ENCODE data around the gene ME3.

The ME3 gene

GRCh38 chr11:86692317-86692716, 19.9 kb upstream of the ME3 start:
- no peak for DNase-seq

DNA sequence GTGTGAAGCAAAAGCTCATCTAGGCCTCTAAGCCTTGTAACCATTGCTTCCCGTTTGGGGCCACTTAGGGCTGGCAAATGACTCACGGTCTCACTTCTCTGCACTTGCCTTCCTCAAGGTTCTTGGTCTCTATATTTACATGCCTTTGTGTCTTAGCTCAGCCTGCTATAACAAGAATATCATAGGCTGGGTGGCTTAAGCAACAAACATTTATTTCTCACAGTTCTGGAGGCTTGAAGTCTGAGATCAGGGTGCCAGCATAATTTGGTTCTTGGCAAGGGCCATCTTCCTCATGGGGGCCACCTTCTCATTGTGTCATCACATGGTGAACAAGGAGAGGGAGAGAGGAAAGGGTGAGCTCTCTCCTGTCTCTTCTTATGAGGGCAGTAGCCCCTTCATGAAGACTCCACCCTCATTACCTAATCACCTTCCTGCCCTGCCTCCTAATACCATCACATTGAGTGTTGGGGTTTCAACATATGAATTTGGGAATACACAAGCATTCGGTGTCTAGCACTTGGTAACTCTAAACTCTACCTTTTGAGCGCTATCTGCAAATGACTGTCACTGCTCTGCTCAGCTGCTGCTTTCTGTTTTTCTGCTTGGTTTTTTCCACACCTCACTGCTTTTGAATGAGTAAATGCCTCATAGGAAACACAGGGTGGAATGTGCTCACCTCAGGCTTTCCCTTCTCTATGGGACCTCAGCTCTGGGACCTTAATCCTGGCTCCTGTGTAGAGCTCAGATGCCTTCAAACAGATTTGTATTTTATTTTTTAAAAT, 16.2 kb upstream of the ME3 start:
- no peak for DNase-seq

DNA sequence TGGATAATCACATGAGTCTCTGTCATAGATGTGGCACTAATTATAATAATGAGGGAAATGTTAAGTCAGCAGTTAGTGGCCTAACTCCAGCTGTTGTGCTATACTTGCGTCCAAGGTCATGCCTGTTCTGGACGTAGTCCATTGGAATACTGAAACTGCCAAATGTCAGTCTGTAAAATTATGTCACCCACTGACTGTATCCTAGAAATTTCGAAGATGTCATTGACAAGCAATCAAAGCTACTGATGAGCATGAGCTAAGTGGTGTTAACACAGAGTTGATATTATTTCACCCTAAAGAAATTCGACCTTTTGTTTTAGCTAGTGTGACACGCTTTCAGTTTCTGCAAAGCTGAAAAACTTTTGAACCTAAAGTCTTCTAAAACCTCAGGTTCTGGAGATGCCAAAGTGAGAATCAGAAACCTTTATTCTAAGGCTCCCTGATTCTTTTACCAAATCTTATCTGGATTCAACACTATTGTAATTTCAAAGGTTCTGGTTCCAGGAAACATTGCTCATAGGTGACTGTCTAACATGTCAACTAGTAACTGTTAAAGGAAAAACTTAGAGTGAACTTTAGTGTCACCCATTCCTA, 14.9 kb upstream of the ME3 start:
- no peak for DNase-seq

GRCh38 chr11:86686531-86686930, 14.1 kb upstream of the ME3 start:
- DNase-seq: no peak

DNA sequence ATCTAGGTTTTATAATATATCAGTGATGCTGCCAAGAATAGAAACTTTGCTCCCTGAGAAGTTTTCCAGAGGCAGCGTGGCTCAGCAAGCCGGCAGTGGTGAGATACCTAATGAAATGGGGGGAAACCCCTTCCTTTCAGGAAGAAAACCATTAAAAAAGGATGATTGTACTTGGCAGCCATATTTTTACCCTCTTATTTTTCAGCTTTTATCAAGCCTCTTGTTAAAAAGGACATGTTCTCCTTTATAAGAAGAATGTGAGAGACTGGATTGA, 9.0 kb upstream of the ME3 start:
- DNase-seq: no peak

GRCh38 chr11:86680716-86681482, 8.5 kb upstream of the ME3 start:
- DNase-seq: no peak

GRCh38 chr11:86678823-86679222, 6.4 kb upstream of the ME3 start:
- no peak for DNase-seq

GRCh38 chr11:86678296-86678695, 5.9 kb upstream of the ME3 start:
- DNase-seq: no peak

GRCh38 chr11:86676533-86677154, 4.2 kb upstream of the ME3 start:
- no peak for DNase-seq

DNA sequence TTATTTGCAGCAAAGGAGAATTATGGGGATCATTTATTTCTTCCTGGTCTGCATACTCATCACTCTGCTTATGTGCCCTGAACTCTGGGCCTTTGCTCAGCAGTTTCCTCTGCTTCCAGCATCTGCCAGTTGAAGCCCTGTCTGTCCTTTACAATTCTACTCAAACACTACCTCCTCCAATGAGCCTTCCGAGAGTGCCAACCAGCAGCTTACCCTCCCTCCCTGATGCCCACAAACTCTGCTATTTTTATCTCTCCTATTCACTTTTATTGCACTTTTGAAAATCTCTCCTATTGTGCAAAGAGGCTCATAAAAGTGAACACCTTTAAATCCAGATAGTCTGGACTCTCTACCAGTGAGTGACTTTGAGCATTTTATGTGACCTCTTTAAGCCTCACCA, 3.6 kb upstream of the ME3 start:
- DNase-seq: no peak

GRCh38 chr11:86675017-86675416, 2.6 kb upstream of the ME3 start:
- no peak for DNase-seq

DNA sequence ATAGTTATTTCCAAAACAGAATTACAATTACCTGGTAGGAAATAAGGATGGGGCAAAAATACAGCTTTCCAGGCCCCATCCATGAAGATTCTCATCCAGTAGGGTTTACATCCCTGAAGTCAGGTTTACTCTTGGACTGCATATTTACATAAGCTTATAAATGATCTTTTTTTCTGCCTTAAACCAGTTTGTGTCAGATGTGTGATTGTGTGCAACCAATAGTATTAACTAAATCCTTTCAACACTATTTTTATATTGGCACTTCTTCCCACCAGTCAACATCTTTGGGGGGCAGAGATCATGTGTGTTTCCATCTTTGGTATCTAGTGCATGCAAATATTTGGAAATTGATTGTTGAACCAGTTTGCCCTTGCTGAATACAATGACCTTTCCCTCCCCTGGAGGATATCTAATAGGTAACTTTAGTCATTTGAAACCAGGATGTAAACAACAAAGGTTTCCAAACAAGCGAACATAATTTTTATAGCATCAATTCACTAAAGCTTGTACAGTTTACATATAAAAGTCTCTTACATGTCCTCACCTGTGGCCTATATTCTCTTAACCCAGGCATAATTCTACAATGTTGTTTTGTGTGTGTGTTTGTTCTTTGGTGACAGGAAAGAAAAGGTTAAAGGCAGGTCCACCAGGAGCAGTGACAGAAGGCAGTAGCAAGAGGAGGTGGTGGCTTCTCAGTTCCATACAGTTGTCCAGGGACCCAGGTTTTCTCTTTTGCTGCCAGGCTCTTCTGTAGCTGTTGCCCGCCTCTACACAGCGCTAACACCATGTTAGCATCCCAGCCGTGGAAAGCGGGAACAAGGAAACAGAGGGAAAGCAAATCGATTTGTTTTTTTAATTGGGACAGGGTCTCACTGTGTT, 1.7 kb upstream of the ME3 start:
- peak; percentile 59 for DNase-seq

GRCh38 chr11:86673055-86673843, 833 bp upstream of the ME3 start:
- no peak for DNase-seq

DNA sequence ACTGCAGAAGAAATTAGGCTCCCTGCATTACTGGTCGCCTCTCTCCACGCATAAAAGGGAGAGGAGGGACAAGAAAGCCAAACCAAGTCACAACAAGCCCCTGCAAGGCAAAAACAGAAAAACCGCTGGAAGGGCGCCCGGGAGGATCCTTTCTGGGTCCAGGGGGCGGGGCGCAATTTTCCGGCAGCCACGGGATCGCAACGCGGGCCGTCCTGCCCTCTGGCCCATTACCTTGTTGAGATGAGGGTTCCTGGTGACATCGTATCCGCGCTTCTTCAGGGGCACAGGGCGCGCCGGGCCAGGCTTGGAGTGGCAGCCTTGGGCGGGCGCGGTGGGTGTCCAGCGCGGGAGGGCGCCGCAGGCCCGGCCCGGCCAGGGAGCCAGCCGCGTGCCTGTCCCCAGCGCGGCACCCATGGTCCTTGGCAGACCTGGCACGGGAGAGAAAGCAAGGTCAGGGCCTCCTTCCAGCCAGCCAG, 847 bp downstream of the ME3 start:
- no peak for DNase-seq

- DNase-seq: no peak
These were observed 1.5 kb downstream of the ME3 start for GRCh38 chr11:86670911-86671310.

DNA sequence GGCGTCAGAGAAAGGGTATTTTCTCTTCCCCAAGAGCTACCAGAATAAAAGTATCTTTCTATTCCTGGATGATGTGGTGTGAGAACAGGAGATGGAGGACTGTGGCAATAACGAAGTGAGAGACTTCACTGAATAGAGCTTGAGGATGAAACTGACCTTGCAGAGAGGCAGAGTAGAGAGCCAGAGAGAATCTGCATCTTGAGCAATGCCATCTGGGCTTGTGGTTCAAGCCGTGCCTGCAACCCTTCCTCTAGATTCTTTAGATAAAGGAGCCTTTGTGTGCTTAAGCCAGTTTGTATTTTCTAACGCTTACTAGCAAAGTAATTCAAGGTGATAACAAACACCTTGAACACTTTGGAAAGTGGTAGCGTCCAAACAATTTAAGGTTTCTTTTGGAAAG, 2.2 kb downstream of the ME3 start:
- peak; percentile 17 for DNase-seq

DNA sequence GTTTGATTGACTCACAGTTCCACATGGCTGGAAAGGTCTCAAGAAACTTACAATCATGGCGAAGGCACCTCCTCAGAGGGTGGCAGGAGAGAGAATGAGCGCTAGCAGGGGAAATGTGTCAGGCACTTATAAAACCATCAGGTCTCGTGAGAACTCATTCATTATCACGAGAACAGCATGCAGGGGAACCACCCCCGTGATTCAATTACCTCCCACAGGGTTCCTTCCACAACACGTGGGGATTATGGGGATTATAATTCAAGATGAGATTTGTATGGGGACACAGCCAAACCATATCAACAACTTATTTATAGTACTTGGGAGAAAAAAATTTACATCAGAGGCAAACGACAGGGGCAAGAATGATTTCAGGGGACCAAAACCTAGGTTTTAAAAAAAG, 3.0 kb downstream of the ME3 start:
- DNase-seq: no peak

- DNase-seq: no peak
These were observed 3.5 kb downstream of the ME3 start for GRCh38 chr11:86668929-86669328.

DNA sequence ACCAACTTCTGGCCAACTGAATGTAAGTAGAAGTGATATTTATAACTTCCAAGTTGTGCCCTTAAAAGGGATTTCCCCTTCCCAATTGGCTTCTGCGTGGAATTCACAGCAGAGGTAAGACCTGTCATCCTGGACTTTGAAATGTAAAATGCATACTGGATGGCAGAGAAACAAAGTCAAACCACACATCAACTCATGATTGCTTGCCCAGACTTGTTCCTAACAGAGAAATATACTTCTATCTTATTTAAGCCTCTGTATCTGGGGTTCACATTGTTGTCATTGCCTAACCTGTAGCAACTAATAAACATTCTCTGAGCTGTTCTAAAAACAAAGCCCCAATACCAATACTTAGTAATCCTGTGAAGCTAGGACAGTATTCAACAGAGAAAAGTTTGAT, 6.2 kb downstream of the ME3 start:
- DNase-seq: no peak

DNA sequence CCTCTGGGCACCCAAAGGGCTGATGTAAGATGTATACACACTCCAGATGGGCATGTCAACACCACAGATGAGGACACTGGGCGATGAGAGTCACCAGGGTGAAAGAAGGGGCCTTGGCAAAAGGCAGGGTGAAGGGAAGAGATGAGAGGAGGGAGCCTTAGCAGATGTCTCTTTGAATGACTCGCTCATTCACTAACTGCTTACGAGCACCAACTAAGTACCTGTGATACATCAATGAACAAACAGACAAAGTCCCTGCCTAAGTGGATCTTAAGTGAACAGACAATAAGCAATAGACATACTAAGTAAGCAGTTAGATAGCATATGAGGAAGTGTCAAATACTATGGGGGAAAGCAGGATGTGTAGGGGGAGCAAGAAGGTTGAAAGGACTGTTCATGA, 7.5 kb downstream of the ME3 start:
- DNase-seq: no peak

DNA sequence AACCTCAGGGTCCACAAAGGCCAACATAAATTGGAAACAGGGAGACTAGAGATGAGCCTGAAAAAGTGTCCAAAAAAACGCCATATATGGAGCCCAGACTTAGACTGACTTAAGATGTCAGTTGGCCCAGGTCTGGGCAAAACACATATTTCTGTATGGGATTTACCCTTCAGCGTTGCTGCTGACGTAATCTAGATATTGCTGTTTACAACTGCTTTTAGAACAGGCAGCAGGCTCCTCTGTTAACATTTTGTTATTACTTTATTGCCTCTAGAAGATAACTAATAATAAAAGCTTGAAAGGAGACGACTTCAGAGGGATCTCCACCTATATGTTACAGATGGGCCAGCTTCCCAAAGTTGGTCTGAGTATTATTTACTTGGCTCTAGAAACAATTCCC, 8.7 kb downstream of the ME3 start:
- no peak for DNase-seq

DNA sequence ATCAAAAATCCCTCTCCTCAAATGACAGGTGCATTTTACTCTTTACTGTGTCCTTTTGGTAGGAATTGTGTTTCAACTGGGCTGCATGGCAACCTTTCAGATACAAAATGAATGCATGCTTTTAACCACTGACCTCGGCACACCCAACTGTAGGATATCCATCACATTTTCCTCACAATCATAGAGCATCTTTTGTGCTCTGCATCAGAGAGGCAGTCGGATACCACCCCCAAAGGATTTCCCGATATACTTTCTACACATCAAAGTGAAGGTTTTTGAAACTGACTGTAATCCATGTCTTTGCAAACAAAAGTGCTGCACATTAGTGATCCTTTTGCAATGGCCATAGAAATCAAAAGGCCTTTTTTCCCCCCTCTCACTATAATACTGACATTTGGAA, 9.1 kb downstream of the ME3 start:
- DNase-seq: no peak
